Measurements from ENCODE around the gene ERP44.
"Not testable (repeated sequence)": the region's sequence is repeated elsewhere in the genome, so short reads cannot be mapped to it uniquely, and the experiment has no call there.

DNA sequence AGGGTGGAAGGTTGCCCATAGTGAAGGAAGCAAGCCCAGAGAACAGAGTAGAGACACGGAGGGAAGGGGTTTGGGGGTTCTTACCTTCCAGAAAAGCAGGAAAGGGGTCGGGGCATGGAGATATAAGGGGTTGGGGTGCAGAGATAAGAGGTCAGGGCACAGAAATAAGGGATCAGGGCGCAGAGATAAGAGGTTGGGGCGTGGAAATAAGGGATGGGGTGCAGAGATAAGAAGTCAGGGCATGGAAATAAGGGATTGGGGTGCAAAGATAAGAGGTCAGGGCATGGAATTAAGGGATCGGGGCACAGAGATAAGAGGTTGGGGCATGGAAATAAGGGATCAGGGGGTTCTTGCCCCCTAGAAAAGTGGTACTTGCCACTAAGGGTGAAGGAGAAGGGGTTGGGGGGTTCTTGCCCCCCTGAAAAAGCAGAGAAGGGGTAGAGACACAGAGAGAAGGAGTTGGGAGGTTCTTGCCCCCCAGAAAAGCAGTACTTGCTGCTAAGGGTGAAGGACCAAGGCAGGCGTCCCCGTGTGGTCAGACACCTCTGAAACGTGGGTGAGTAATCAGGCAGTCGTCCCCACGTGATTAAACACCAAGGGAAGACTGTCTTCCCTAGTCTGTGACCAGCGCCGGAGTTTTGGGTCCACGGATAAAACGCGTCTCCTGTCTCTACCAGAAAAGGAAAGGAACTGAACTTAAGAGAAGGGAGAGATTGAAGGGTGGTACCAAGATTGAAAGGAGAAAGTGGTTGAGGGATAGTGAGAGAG lies 46.6 kb upstream of the ERP44 start:
- TF ChIP-seq EZH2 (IDR thresholded peaks at IDR 0.05): not testable (repeated sequence)
- TF ChIP-seq, protein P1, sequence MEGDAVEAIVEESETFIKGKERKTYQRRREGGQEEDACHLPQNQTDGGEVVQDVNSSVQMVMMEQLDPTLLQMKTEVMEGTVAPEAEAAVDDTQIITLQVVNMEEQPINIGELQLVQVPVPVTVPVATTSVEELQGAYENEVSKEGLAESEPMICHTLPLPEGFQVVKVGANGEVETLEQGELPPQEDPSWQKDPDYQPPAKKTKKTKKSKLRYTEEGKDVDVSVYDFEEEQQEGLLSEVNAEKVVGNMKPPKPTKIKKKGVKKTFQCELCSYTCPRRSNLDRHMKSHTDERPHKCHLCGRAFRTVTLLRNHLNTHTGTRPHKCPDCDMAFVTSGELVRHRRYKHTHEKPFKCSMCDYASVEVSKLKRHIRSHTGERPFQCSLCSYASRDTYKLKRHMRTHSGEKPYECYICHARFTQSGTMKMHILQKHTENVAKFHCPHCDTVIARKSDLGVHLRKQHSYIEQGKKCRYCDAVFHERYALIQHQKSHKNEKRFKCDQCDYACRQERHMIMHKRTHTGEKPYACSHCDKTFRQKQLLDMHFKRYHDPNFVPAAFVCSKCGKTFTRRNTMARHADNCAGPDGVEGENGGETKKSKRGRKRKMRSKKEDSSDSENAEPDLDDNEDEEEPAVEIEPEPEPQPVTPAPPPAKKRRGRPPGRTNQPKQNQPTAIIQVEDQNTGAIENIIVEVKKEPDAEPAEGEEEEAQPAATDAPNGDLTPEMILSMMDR (IDR thresholded peaks at IDR 0.05): not testable (repeated sequence)
